Caco-2 (cell line): ENCODE results near the gene ASIC4. TPM values are rescaled to one million over a fixed set of nuclear protein-coding genes. Genes with fewer than 3 reads are reported as not detected.

ENCODE experiments used
- BruUV-seq: library from RNA; stranded (reverse); fragments of 400-500 nt; replicated peaks from 2 replicates; lab custom pipeline; 2021; lab: Mats Ljungman, UMichigan
- CTCF ChIA-PET: fragments of 300-600 bp; sonication (Branson Sonifier 250); formaldehyde crosslinking; loops from one replicate; lab custom pipeline; 2022; ENCODE audit warnings: antibody characterized with exemption; lab: Charles Lee
- POLR2A ChIA-PET: fragments of 300-600 bp; sonication (Branson Sonifier 250); formaldehyde crosslinking; loops from one replicate; lab custom pipeline; 2022; ENCODE audit warnings: antibody characterized with exemption; lab: Charles Lee
- DNase-seq, 2 experiments: peaks; one replicate each; pipeline versions ENCODE4 v3.0.0 to v3.0.0-alpha.2; 2020 to 2022
- H3K27me3 ChIP-seq: replicated peaks from 2 replicates; pipeline ENCODE4 v1.6.0; 2011; ENCODE audit warnings: low read length; ENCODE audit not compliant: control insufficient read depth, insufficient read depth
- H3K36me3 ChIP-seq: 2 replicates; pipeline ENCODE4 v1.5.1; 2011; ENCODE audit warnings: low read length; ENCODE audit not compliant: control insufficient read depth, insufficient read depth
- H3K4me1 ChIP-seq: fragments of 250-450 bp; sonication (Bioruptor Pico); 2 replicates; pipeline ENCODE4 v1.5.1; 2020; ENCODE audit warnings: mild to moderate bottlenecking
- H3K4me3 ChIP-seq: 2 replicates; pipeline ENCODE4 v1.5.1; 2011; ENCODE audit warnings: low read depth, mild to moderate bottlenecking, control low read depth, low read length
- H3K9me3 ChIP-seq: fragments of 250-450 bp; sonication (Bioruptor Pico); 2 replicates; pipeline ENCODE4 v1.5.1; 2020; ENCODE audit warnings: mild to moderate bottlenecking, moderate library complexity
- H3K27ac Mint-ChIP-seq: one replicate; pipeline ENCODE4 v1.8.0; 2022; ENCODE audit warnings: mixed read lengths; ENCODE audit not compliant: unreplicated experiment
- H3K27me3 Mint-ChIP-seq: one replicate; pipeline ENCODE4 v1.8.0; 2022; ENCODE audit warnings: mixed read lengths; ENCODE audit not compliant: insufficient read depth, unreplicated experiment
- H3K36me3 Mint-ChIP-seq: one replicate; pipeline ENCODE4 v1.8.0; 2022; ENCODE audit warnings: mild to moderate bottlenecking, mixed read lengths; ENCODE audit not compliant: insufficient read depth, unreplicated experiment
- H3K4me1 Mint-ChIP-seq: one replicate; pipeline ENCODE4 v1.8.0; 2022; ENCODE audit warnings: low read depth, mixed read lengths; ENCODE audit not compliant: unreplicated experiment
- H3K4me3 Mint-ChIP-seq: one replicate; pipeline ENCODE4 v1.8.0; 2022; ENCODE audit warnings: mild to moderate bottlenecking, moderate library complexity, mixed read lengths; ENCODE audit not compliant: unreplicated experiment
- H3K9me3 Mint-ChIP-seq: one replicate; pipeline ENCODE4 v1.8.0; 2022; ENCODE audit warnings: mixed read lengths; ENCODE audit not compliant: unreplicated experiment
- CTCF ChIP-seq, 2 experiments: fragments of 200-600 bp in 1 of 2; IDR thresholded peaks; 1 replicate in 1 of 2; 2 replicates in 1 of 2; pipeline versions ENCODE4 v1.5.1 to v1.8.0; 2011 to 2022; ENCODE audit warnings: antibody characterized with exemption in 1 of 2, control low read depth in 1 of 2, inconsistent platforms in 1 of 2, low read depth in 1 of 2, low read length in 1 of 2, mild to moderate bottlenecking in 1 of 2, moderate library complexity in 1 of 2; ENCODE audit not compliant: insufficient read depth in 1 of 2, severe bottlenecking in 1 of 2, unreplicated experiment in 1 of 2
- intact Hi-C: fragments of 100-400 bp; cut with micrococcal nuclease; formaldehyde crosslinking; loops from one replicate; pipeline ENCODE4 v1.10.0; 2022; ENCODE audit not compliant: unreplicated experiment
- total RNA-seq: library from RNA; stranded (reverse); gene quantifications from 2 replicates; pipeline ENCODE4 v1.2.3, GENCODE V29; 2022

The ASIC4 gene
- total RNA-seq, 1 experiment from 2014 or later = 0.16 TPM

- no peak for TF ChIP-seq CTCF (IDR thresholded peaks at IDR 0.05; ENCODE audit: insufficient read depth in 1 of 2, low read depth in 1 of 2, low read length in 1 of 2, severe bottlenecking in 1 of 2, unreplicated experiment in 1 of 2)
- no peak for DNase-seq
- Mint-ChIP-seq H3K9me3 (no peaks in the 10 kb centered on the region), H3K4me1 (no peaks in the 10 kb centered on the region), H3K27me3 (peaks cover 20% of the 10 kb centered on the region), H3K36me3 (no peaks in the 10 kb centered on the region), H3K4me3 (no peak overlapping the region), H3K27ac (no peak overlapping the region)
- intact Hi-C loops = no loop called here
- POLR2A ChIA-PET = no interaction called here
- peaks cover 3% of the 10 kb centered on the region; the same call in 1 of the 2 replicates for H3K4me1 ChIP-seq
- H3K27me3 ChIP-seq = peaks cover under 1% of the 10 kb centered on the region
- H3K36me3 ChIP-seq = no peaks in the 10 kb centered on the region
- no peaks in the 10 kb centered on the region for H3K9me3 ChIP-seq
- no TSS peak for BruUV-seq
- CTCF ChIA-PET = interaction anchor here (2.4 kb wide), 1 partner anchor 40 kb away, joined by 14 read pairs; no protein-coding TSS in a partner anchor
- H3K4me3 ChIP-seq = no peak overlapping the region
Measured at GRCh38 chr2:219490186-219490585, 24.1 kb upstream of the ASIC4 start.

GRCh38 chr2:219490600-219491130 is 23.6 kb upstream of the ASIC4 start:
- no TSS peak for BruUV-seq
- Mint-ChIP-seq H3K36me3 (no peaks in the 10 kb centered on the region), H3K27me3 (peaks cover 20% of the 10 kb centered on the region), H3K4me3 (no peak overlapping the region), H3K4me1 (no peaks in the 10 kb centered on the region), H3K9me3 (no peaks in the 10 kb centered on the region), H3K27ac (no peak overlapping the region)
- peaks cover 3% of the 10 kb centered on the region; the same call in 1 of the 2 replicates for H3K4me1 ChIP-seq
- intact Hi-C loops = no loop called here
- H3K4me3 ChIP-seq = no peak overlapping the region
- no peak for DNase-seq
- ChIA-PET POLR2A (no interaction called here), CTCF (interaction anchor here (2.4 kb wide), 1 partner anchor 39 kb away, joined by 14 read pairs; no protein-coding TSS in a partner anchor)
- no peak for TF ChIP-seq CTCF (IDR thresholded peaks at IDR 0.05; ENCODE audit: insufficient read depth in 1 of 2, low read depth in 1 of 2, low read length in 1 of 2, severe bottlenecking in 1 of 2, unreplicated experiment in 1 of 2)
- no peaks in the 10 kb centered on the region for H3K36me3 ChIP-seq
- H3K9me3 ChIP-seq = no peaks in the 10 kb centered on the region
- H3K27me3 ChIP-seq = no peaks in the 10 kb centered on the region

- Histone ChIP-seq H3K4me3 (no peak overlapping the region), H3K27me3 (no peaks in the 10 kb centered on the region), H3K9me3 (no peaks in the 10 kb centered on the region), H3K36me3 (no peaks in the 10 kb centered on the region), H3K4me1 (no peaks in the 10 kb centered on the region)
- BruUV-seq = no TSS peak
- DNase-seq = no peak
- no peaks in the 10 kb centered on the region for H3K36me3 Mint-ChIP-seq
- peaks cover 20% of the 10 kb centered on the region for H3K27me3 Mint-ChIP-seq
- intact Hi-C loops = no loop called here
- no peaks in the 10 kb centered on the region for H3K9me3 Mint-ChIP-seq
- CTCF ChIA-PET = interaction anchor here (1.1 to 2.4 kb wide), 3 partner anchors 19 to 39 kb away, joined by 4 to 14 read pairs (median 5); no protein-coding TSS in a partner anchor
- no peak overlapping the region for H3K4me3 Mint-ChIP-seq
- no peak overlapping the region for H3K27ac Mint-ChIP-seq
- no peaks in the 10 kb centered on the region for H3K4me1 Mint-ChIP-seq
- no peak for TF ChIP-seq CTCF (IDR thresholded peaks at IDR 0.05; ENCODE audit: insufficient read depth in 1 of 2, low read depth in 1 of 2, low read length in 1 of 2, severe bottlenecking in 1 of 2, unreplicated experiment in 1 of 2)
- POLR2A ChIA-PET = no interaction called here
Measured at GRCh38 chr2:219491278-219491963, 22.9 kb upstream of the ASIC4 start.
